Breast epithelium (tissue), 4 donors: Measurements from ENCODE around the gene EWSR1. TPM values are rescaled to one million over a fixed set of nuclear protein-coding genes. Genes with fewer than 3 reads are reported as not detected.

Experiments used
- DNase-seq, 2 donors: peaks; one replicate each; pipeline ENCODE4 v3.0.0-alpha.2; 2019; ENCODE audit warnings: low spot score in 2 of 2
- H3K27ac ChIP-seq, 2 donors: fragments of 200-600 bp; sonication (generic) in 1 of 2; one replicate each; pipeline ENCODE4 v1.5.1; 2016 to 2019; ENCODE audit warnings: mild to moderate bottlenecking in 1 of 2
- H3K27me3 ChIP-seq, 2 donors: fragments of 200-600 bp; sonication (generic) in 1 of 2; one replicate each; pipeline versions ENCODE4 v1.5.1 to v1.6.0; 2017 to 2019; ENCODE audit warnings: control low read depth in 1 of 2, mild to moderate bottlenecking in 1 of 2
- H3K36me3 ChIP-seq: fragments of 200-600 bp; one replicate; pipeline ENCODE4 v1.5.1; 2019
- H3K4me1 ChIP-seq, 2 donors: fragments of 200-600 bp; sonication (generic); one replicate each; pipeline ENCODE4 v1.5.1; 2016 to 2019; ENCODE audit warnings: control low read depth in 1 of 2
- H3K4me3 ChIP-seq, 3 donors: fragments of 200-600 bp; sonication (generic); 1 replicate in 2 of 3; 2 replicates in 1 of 3; pipeline ENCODE4 v1.5.1; 2016 to 2019; ENCODE audit warnings: mild to moderate bottlenecking in 3 of 3, moderate library complexity in 2 of 3
- H3K9me3 ChIP-seq, 2 donors: fragments of 200-600 bp; sonication (generic) in 1 of 2; one replicate each; pipeline ENCODE4 v1.5.1; 2016 to 2019; ENCODE audit warnings: control low read depth in 1 of 2
- CTCF ChIP-seq, 3 donors: fragments of 450-650 bp; IDR thresholded peaks; one replicate each; pipeline ENCODE4 v1.5.1; 2016 to 2017; ENCODE audit warnings: antibody characterized with exemption in 3 of 3, mild to moderate bottlenecking in 3 of 3, moderate library complexity in 3 of 3
- POLR2A ChIP-seq: fragments of 450-650 bp; IDR thresholded peaks from one replicate; pipeline ENCODE4 v1.6.1; 2016; ENCODE audit warnings: antibody characterized with exemption, mild to moderate bottlenecking, moderate library complexity
- POLR2AphosphoS5 ChIP-seq, 3 donors: sonication (generic); formaldehyde crosslinking; IDR thresholded peaks; one replicate each; pipeline ENCODE4 v1.6.1; 2017; ENCODE audit warnings: antibody characterized with exemption in 3 of 3
- intact Hi-C: fragments of 100-400 bp; cut with DNase I; formaldehyde crosslinking; loops from one replicate; pipeline ENCODE4 v1.15.1; 2023; ENCODE audit warnings: low total_unique reads
- total RNA-seq, 3 donors: library from RNA; depleted of rRNA; stranded (reverse); fragments of >200 nt; gene quantifications; one replicate each; pipeline ENCODE4 v1.1.0, GENCODE V29; 2016

The EWSR1 gene
- total RNA-seq, 3 donors from 2014 or later = 165 to 224 (median 220) TPM

DNA sequence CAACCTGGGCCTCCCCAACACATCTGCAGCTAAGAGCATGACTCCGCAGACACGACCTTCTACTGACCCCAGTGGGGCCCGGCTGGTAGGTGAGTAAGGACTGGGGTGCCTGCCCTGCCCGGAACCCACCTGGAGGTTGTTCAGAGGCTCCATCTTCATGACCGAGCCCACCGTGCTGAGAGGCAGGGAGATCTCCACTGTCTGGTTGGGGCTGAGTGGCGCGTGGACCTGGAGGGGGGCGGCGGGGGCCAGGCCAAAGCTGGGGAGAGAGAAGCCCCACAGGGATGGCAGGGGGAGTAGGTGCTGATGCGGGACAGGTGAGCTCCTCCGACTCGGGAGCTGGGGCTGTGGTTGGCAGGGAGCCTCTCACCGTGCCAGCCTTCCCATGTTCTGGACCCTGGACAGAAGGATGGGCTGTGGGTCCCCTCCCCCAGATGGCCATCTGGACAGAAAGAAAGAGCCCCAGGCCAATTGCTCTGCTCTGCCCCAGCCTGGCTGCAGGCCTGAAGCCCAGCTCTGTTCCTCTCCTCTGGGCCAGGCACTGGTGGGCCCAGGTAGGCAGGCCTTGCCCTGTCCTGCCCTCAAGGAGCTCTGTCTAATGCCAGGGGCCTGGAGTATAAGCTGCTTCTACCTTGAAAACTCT, 63.7 kb downstream of the EWSR1 start:
- Histone ChIP-seq H3K27me3 (no peaks in the 10 kb centered on the region), H3K4me1 (peaks cover 0 to 14% of the 10 kb centered on the region in 2 donors), H3K27ac (no peak overlapping the region), H3K36me3 (no peaks in the 10 kb centered on the region), H3K4me3 (no peak overlapping the region), H3K9me3 (no peaks in the 10 kb centered on the region)
- no peak for TF ChIP-seq POLR2A
- no peak for TF ChIP-seq POLR2AphosphoS5 (IDR thresholded peaks at IDR 0.05)
- no peak for TF ChIP-seq CTCF (IDR thresholded peaks at IDR 0.05)
- intact Hi-C loops = no loop called here
- no peak for DNase-seq

DNA sequence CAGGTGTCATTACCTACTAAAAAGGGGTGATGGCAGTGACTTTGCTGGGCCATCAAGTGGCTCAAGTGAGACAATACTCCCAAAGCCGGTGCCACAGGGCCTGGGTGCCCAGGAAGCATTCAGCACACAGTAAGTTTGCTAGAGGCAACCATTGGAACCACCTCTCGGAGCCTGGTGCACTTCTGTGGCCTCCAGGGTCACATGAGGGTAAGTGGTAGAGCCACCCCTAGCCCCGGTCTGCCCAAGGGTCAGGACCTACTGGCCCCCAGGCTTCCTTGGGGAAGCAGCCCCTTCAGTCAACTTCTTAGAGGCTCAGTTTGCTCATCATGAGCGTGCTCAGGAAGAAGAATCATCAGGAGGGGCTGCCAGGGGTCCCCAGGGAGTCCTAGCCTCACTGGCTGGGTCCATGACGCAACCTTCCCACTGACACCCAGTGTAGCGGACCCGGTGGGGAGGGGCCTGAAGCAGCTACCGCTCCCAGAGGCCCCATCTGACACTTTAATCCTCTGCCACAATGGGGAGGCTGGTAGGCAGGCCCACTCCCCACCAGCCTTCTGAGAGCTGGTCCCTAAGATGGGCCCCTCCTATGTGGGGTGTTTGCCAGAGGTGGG, 64.9 kb downstream of the EWSR1 start:
- Histone ChIP-seq H3K27ac (peak overlapping the region in 1 of 2 donors; percentile 19), H3K27me3 (no peaks in the 10 kb centered on the region), H3K4me1 (peaks cover 0 to 14% of the 10 kb centered on the region in 2 donors), H3K9me3 (no peaks in the 10 kb centered on the region), H3K4me3 (no peak overlapping the region), H3K36me3 (no peaks in the 10 kb centered on the region)
- no peak for DNase-seq
- intact Hi-C loops = no loop called here
- TF ChIP-seq CTCF (IDR thresholded peaks at IDR 0.05) (no peak), POLR2A (no peak), POLR2AphosphoS5 (IDR thresholded peaks at IDR 0.05) (no peak)

DNA sequence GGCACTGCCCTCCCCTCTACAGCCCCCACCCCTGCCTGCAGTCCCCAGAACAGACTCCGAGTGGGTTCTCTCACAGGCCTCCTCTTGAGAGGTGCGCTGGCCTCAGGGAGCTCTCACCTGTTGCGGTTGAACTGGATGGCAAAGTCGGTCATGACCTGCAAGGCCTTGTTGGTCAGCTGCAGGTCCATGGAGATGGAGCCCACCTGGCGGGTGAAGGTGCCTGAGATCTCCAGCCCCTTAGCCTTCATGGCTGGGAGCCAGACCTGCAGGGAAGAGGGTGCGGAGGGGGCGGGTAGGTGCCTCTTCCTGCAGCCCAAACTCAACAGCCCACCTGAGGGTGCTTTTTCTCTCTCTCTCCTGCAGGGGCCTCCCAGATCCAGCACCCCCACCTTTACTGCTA, 66.1 kb downstream of the EWSR1 start:
- Histone ChIP-seq H3K27ac (peak overlapping the region in 1 of 2 donors; percentile 94), H3K4me3 (no peak overlapping the region), H3K4me1 (peaks cover 0 to 14% of the 10 kb centered on the region in 2 donors), H3K9me3 (no peaks in the 10 kb centered on the region), H3K27me3 (no peaks in the 10 kb centered on the region), H3K36me3 (no peaks in the 10 kb centered on the region)
- no peak for DNase-seq
- intact Hi-C loops = no loop called here
- no peak for TF ChIP-seq CTCF (IDR thresholded peaks at IDR 0.05)
- TF ChIP-seq POLR2A = no peak
- TF ChIP-seq POLR2AphosphoS5 (IDR thresholded peaks at IDR 0.05) = no peak

GRCh38 chr22:29334696-29335344, 66.8 kb downstream of the EWSR1 start:
- intact Hi-C loops = no loop called here
- Histone ChIP-seq H3K36me3 (no peaks in the 10 kb centered on the region), H3K4me1 (peaks cover 0 to 16% of the 10 kb centered on the region in 2 donors), H3K9me3 (no peaks in the 10 kb centered on the region), H3K27ac (peak overlapping the region; percentile 89 to 94), H3K4me3 (no peak overlapping the region), H3K27me3 (no peaks in the 10 kb centered on the region)
- TF ChIP-seq POLR2A = no peak
- TF ChIP-seq POLR2AphosphoS5 (IDR thresholded peaks at IDR 0.05) = no peak
- no peak for TF ChIP-seq CTCF (IDR thresholded peaks at IDR 0.05)
- peak in 1 of 2 donors; percentile 69 for DNase-seq

DNA sequence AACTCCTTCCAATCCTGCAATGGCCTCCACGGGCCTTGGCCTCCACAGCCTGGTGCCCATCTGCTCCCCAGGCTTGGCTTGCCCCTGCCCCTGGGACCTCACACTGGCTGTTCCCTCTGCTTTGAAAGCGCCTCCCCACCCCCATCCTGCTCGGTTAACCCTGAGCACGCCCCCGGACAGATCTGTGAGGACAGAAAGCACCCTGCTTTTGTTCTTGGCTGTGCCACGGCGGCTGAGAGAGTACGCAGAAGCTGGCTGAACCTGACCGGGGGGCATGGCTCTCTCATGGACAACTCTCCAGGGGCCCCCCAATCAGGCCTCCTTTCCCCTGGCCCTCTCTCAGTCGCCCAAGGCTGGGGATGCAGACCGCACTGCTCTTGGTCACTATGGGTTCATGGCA, 67.6 kb downstream of the EWSR1 start:
- H3K36me3 ChIP-seq = no peaks in the 10 kb centered on the region
- H3K4me3 ChIP-seq = no peak overlapping the region
- TF ChIP-seq POLR2AphosphoS5 (IDR thresholded peaks at IDR 0.05) = no peak
- TF ChIP-seq CTCF (IDR thresholded peaks at IDR 0.05) = no peak
- no peak for TF ChIP-seq POLR2A
- no peak for DNase-seq
- H3K4me1 ChIP-seq = peaks cover 0 to 14% of the 10 kb centered on the region in 2 donors
- peak overlapping the region; percentile 89 to 94 for H3K27ac ChIP-seq
- H3K27me3 ChIP-seq = no peaks in the 10 kb centered on the region
- no peaks in the 10 kb centered on the region for H3K9me3 ChIP-seq
- intact Hi-C loops = no loop called here
